HL-60 (cell line): ENCODE data around the gene KAT2A.

Experiments used
- DNase-seq, 2 experiments: peaks; one replicate each; pipeline ENCODE4 v3.0.0-alpha.2; 2010 to 2020; ENCODE audit warnings: low read depth in 1 of 2, low spot score in 1 of 2
- H3K27ac ChIP-seq: fragments of 250-450 bp; sonication (Bioruptor Pico); replicated peaks from 2 replicates; pipeline ENCODE4 v1.5.1; 2020; ENCODE audit warnings: mild to moderate bottlenecking, moderate library complexity
- H3K27me3 ChIP-seq: fragments of 250-450 bp; sonication (Bioruptor Pico); 2 replicates; pipeline ENCODE4 v1.5.1; 2021; ENCODE audit warnings: mild to moderate bottlenecking, moderate library complexity; ENCODE audit not compliant: insufficient read depth, poor library complexity, severe bottlenecking
- H3K4me3 ChIP-seq: replicated peaks from 2 replicates; pipeline ENCODE4 v1.5.1; 2011; ENCODE audit warnings: mild to moderate bottlenecking, control low read depth, low read length; ENCODE audit not compliant: insufficient read depth
- CTCF ChIP-seq: IDR thresholded peaks from one replicate; pipeline ENCODE4 v1.5.1; 2011; ENCODE audit warnings: low read length, control low read depth, inconsistent platforms; ENCODE audit not compliant: insufficient read depth
- GABPA ChIP-seq: IDR thresholded peaks from 2 replicates; pipeline ENCODE4 v1.6.1; 2012; ENCODE audit warnings: low read depth
- POLR2AphosphoS5 ChIP-seq: IDR thresholded peaks from 2 replicates; pipeline ENCODE4 v1.6.1; 2012; ENCODE audit warnings: low read depth
- REST ChIP-seq: IDR thresholded peaks from 2 replicates; pipeline ENCODE4 v1.6.1; 2012; ENCODE audit warnings: low read depth; ENCODE audit not compliant: insufficient replicate concordance
- SPI1 ChIP-seq: IDR thresholded peaks from 2 replicates; pipeline ENCODE4 v1.6.1; 2012; ENCODE audit warnings: low read depth, mild to moderate bottlenecking, borderline replicate concordance

KAT2A gene

GRCh38 chr17:42111265-42111636 is 9.9 kb downstream of the KAT2A start:
- H3K27ac ChIP-seq = no peak overlapping the region
- no peak for DNase-seq
- no peak overlapping the region for H3K4me3 ChIP-seq

GRCh38 chr17:42110301-42111264 is 10.6 kb downstream of the KAT2A start:
- no peak for DNase-seq
- TF ChIP-seq GABPA = no peak
- no peak for TF ChIP-seq POLR2AphosphoS5
- no peak for TF ChIP-seq SPI1
- TF ChIP-seq REST = no peak
- TF ChIP-seq CTCF = no peak
- H3K27me3 ChIP-seq = no peaks in the 10 kb centered on the region
- H3K27ac ChIP-seq = no peak overlapping the region
- no peak overlapping the region for H3K4me3 ChIP-seq

More at GRCh38 chr17:42111265-42111636, 9.9 kb downstream of the KAT2A start:
- no peak for TF ChIP-seq CTCF
- no peak for TF ChIP-seq POLR2AphosphoS5
- TF ChIP-seq REST = no peak
- TF ChIP-seq SPI1 = no peak
- no peak for TF ChIP-seq GABPA
- no peaks in the 10 kb centered on the region for H3K27me3 ChIP-seq

- TF ChIP-seq POLR2AphosphoS5 = no peak
- TF ChIP-seq CTCF = no peak
- TF ChIP-seq REST = no peak
- no peak for TF ChIP-seq GABPA
- TF ChIP-seq SPI1 = no peak
- Histone ChIP-seq H3K4me3 (no peak overlapping the region), H3K27ac (no peak overlapping the region)
These were observed 12.1 kb downstream of the KAT2A start for GRCh38 chr17:42109086-42109485.

More at GRCh38 chr17:42109086-42109485, 12.1 kb downstream of the KAT2A start:
- no peak for DNase-seq
- H3K27me3 ChIP-seq = no peaks in the 10 kb centered on the region
